ENCODE data around the gene GALC. TPM values are rescaled to one million over a fixed set of nuclear protein-coding genes. Genes with fewer than 3 reads are reported as not detected.

Gene GALC
- 19.9 and 21.2 TPM in 2 replicates for total RNA-seq
- long read RNA-seq, transcript GALC-201 (17 exons, 3,883 nt): major isoform, 32 of 47 reads
- long read RNA-seq, partial matches to known transcripts: 7 of 47 reads
- long read RNA-seq, other reads (novel, unspliced or antisense): 7 of 47 reads

GRCh38 chr14:87992718-87993628, at the start of gene GALC:
Gene GALC, minus strand, starts transcription at chr14:87993182. Its CDS starts 18 bp downstream, at chr14:87993164.
- H3K9me3 Mint-ChIP-seq: peaks cover 3% of the 10 kb centered on the region
- peak within 1 kb of the TSS; percentile 98 for H3K27ac Mint-ChIP-seq (ENCODE audit: unreplicated experiment)
- H3K36me3 Mint-ChIP-seq (ENCODE audit: low read depth): no peaks in the 10 kb centered on the region
- no peaks in the 10 kb centered on the region for H3K27me3 Mint-ChIP-seq (ENCODE audit: low read depth)
- H3K4me3 Mint-ChIP-seq: peak within 1 kb of the TSS; percentile 89
- H3K4me1 Mint-ChIP-seq: peaks cover 35% of the 10 kb centered on the region
- peak; percentile 85 for DNase-seq (ENCODE audit: low read depth, low spot score)
- TF ChIP-seq CTCF (conservative IDR thresholded peaks at IDR 0.05): no peak

- H3K9me3 Mint-ChIP-seq: no peaks in the 10 kb centered on the region
- no peak for TF ChIP-seq CTCF (conservative IDR thresholded peaks at IDR 0.05)
- DNase-seq (ENCODE audit: low read depth, low spot score): no peak
- H3K4me1 Mint-ChIP-seq: peaks cover 7% of the 10 kb centered on the region
- H3K4me3 Mint-ChIP-seq: no peak overlapping the region
- no peaks in the 10 kb centered on the region for H3K36me3 Mint-ChIP-seq (ENCODE audit: low read depth)
- H3K27me3 Mint-ChIP-seq (ENCODE audit: low read depth): peaks cover 10% of the 10 kb centered on the region
- H3K27ac Mint-ChIP-seq (ENCODE audit: unreplicated experiment): no peak overlapping the region
Measured at GRCh38 chr14:88040146-88040545, 47.2 kb upstream of the GALC start.

- Mint-ChIP-seq H3K36me3 (ENCODE audit: low read depth) (no peaks in the 10 kb centered on the region), H3K4me1 (peaks cover 7% of the 10 kb centered on the region), H3K9me3 (no peaks in the 10 kb centered on the region), H3K27me3 (ENCODE audit: low read depth) (peaks cover 11% of the 10 kb centered on the region), H3K4me3 (no peak overlapping the region), H3K27ac (ENCODE audit: unreplicated experiment) (no peak overlapping the region)
- DNase-seq (ENCODE audit: low read depth, low spot score): no peak
- no peak for TF ChIP-seq CTCF (conservative IDR thresholded peaks at IDR 0.05)
Measured at GRCh38 chr14:88039197-88039596, 46.2 kb upstream of the GALC start.

- H3K27ac Mint-ChIP-seq (ENCODE audit: unreplicated experiment): no peak overlapping the region
- H3K9me3 Mint-ChIP-seq: peaks cover 4% of the 10 kb centered on the region
- DNase-seq (ENCODE audit: low read depth, low spot score): no peak
- TF ChIP-seq CTCF (conservative IDR thresholded peaks at IDR 0.05): no peak
- no peaks in the 10 kb centered on the region for H3K36me3 Mint-ChIP-seq (ENCODE audit: low read depth)
- peaks cover 7% of the 10 kb centered on the region for H3K4me1 Mint-ChIP-seq
- H3K4me3 Mint-ChIP-seq: no peak overlapping the region
- H3K27me3 Mint-ChIP-seq (ENCODE audit: low read depth): peaks cover 13% of the 10 kb centered on the region
Measured at GRCh38 chr14:88037325-88037724, 44.3 kb upstream of the GALC start.

GRCh38 chr14:88036422-88036821, 43.4 kb upstream of the GALC start:
- Mint-ChIP-seq H3K36me3 (ENCODE audit: low read depth) (no peaks in the 10 kb centered on the region), H3K9me3 (peaks cover 6% of the 10 kb centered on the region), H3K4me3 (no peak overlapping the region), H3K27ac (ENCODE audit: unreplicated experiment) (no peak overlapping the region), H3K4me1 (peaks cover 7% of the 10 kb centered on the region), H3K27me3 (ENCODE audit: low read depth) (peaks cover 13% of the 10 kb centered on the region)
- TF ChIP-seq CTCF (conservative IDR thresholded peaks at IDR 0.05): no peak
- DNase-seq (ENCODE audit: low read depth, low spot score): no peak
